Measurements from ENCODE around the gene MAGI3.

- TF ChIP-seq FOXK2 (IDR thresholded peaks at IDR 0.05) (no peak), TEF (CRISPR knock-in tag; IDR thresholded peaks at IDR 0.05) (no peak), CTCF (CRISPR knock-in tag; IDR thresholded peaks at IDR 0.05) (no peak), ZNF274 (CRISPR knock-in tag; IDR thresholded peaks at IDR 0.05) (no peak)
Observed at GRCh38 chr1:113444857-113445256, 54.5 kb downstream of the MAGI3 start.
